Hepatocyte (in vitro differentiated cells): ENCODE measurements around the gene DNAH5. TPM values are rescaled to one million over a fixed set of nuclear protein-coding genes. Genes with fewer than 3 reads are reported as not detected.

Experiments used
- DNase-seq: peaks from one replicate; pipeline ENCODE4 v3.0.0-alpha.2; 2016; ENCODE audit warnings: low spot score
- H2AFZ ChIP-seq: fragments of 200-600 bp; sonication (generic); 2 replicates; pipeline ENCODE4 v1.6.0; 2016; ENCODE audit warnings: antibody characterized with exemption, mild to moderate bottlenecking
- H3K27ac ChIP-seq: fragments of 200-600 bp; sonication (generic); 2 replicates; pipeline ENCODE4 v1.5.1; 2016; ENCODE audit warnings: mild to moderate bottlenecking
- H3K27me3 ChIP-seq: fragments of 200-600 bp; sonication (generic); 2 replicates; pipeline ENCODE4 v1.6.1; 2016
- H3K36me3 ChIP-seq: fragments of 200-600 bp; sonication (generic); replicated peaks from 2 replicates; pipeline ENCODE4 v1.5.1; 2016; ENCODE audit warnings: low read depth; ENCODE audit not compliant: insufficient read depth
- H3K4me1 ChIP-seq: fragments of 200-600 bp; sonication (generic); 2 replicates; pipeline ENCODE4 v1.5.1; 2016; ENCODE audit warnings: mild to moderate bottlenecking, moderate library complexity; ENCODE audit not compliant: insufficient read depth
- H3K4me2 ChIP-seq: fragments of 200-600 bp; sonication (generic); 2 replicates; pipeline ENCODE4 v1.6.0; 2016
- H3K4me3 ChIP-seq: fragments of 200-600 bp; sonication (generic); 2 replicates; pipeline ENCODE4 v1.5.1; 2016; ENCODE audit warnings: mild to moderate bottlenecking
- H3K79me2 ChIP-seq: fragments of 200-600 bp; sonication (generic); 2 replicates; pipeline ENCODE4 v1.6.0; 2017; ENCODE audit warnings: mild to moderate bottlenecking
- H3K9me2 ChIP-seq: fragments of 200-600 bp; sonication (generic); replicated peaks from 2 replicates; pipeline ENCODE4 v1.6.0; 2017; ENCODE audit warnings: mild to moderate bottlenecking; ENCODE audit not compliant: insufficient read depth
- H3K9me3 ChIP-seq: fragments of 200-600 bp; sonication (generic); 2 replicates; pipeline ENCODE4 v1.5.1; 2016; ENCODE audit warnings: low read depth, mild to moderate bottlenecking
- H4K20me1 ChIP-seq: fragments of 200-600 bp; sonication (generic); 2 replicates; pipeline ENCODE4 v1.6.0; 2016; ENCODE audit warnings: mild to moderate bottlenecking; ENCODE audit not compliant: insufficient read depth, poor library complexity, severe bottlenecking
- CTCF ChIP-seq: fragments of 200-600 bp; sonication (generic); IDR thresholded peaks from 2 replicates; pipeline ENCODE4 v1.5.1; 2016; ENCODE audit warnings: antibody characterized with exemption, mild to moderate bottlenecking; ENCODE audit not compliant: poor library complexity
- EZH2 ChIP-seq: fragments of 200-600 bp; sonication (generic); IDR thresholded peaks from 2 replicates; pipeline ENCODE4 v1.6.1; 2016; ENCODE audit warnings: antibody characterized with exemption, mild to moderate bottlenecking, borderline replicate concordance
- EZH2phosphoT487 ChIP-seq: fragments of 200-600 bp; sonication (generic); IDR thresholded peaks from one replicate; pipeline ENCODE4 v1.6.1; 2018; ENCODE audit warnings: antibody characterized with exemption, mild to moderate bottlenecking, low read depth, moderate library complexity; ENCODE audit not compliant: unreplicated experiment, severe bottlenecking
- WGBS: methylation state at CpG from one replicate; pipeline ENCODE4 v1.1.6; 2016; ENCODE audit warnings: low lambda C conversion rate; ENCODE audit errors: missing lambda C conversion rate; 5-methylcytosine and 5-hydroxymethylcytosine counted together
- polyA plus RNA-seq: library from polyadenylated mRNA; unstranded; fragments of >200 nt; fragmentation: Nextera tagmentation; extraction: Ambion mirVana; gene quantifications from 2 replicates; pipeline ENCODE4 v1.2.1, GENCODE V29; 2016
- total RNA-seq: library from RNA; depleted of rRNA; stranded (reverse); fragments of >200 nt; gene quantifications from 2 replicates; pipeline ENCODE4 v1.2.3, GENCODE V29; 2014

DNAH5 gene
- total and polyA plus RNA-seq, 2 experiments from 2014 or later = 0.17 to 0.40 TPM

- no peaks in the 10 kb centered on the region for H3K9me2 ChIP-seq
Observed at GRCh38 chr5:13695076-13695712, 249.3 kb downstream of the DNAH5 start.

GRCh38 chr5:13692172-13692571 lies 252.3 kb downstream of the DNAH5 start:
- TF ChIP-seq EZH2 (no peak), CTCF (no peak), EZH2phosphoT487 (no peak)
- Histone ChIP-seq H3K4me2 (no peak overlapping the region), H3K27me3 (no peaks in the 10 kb centered on the region), H3K4me1 (no peaks in the 10 kb centered on the region), H3K36me3 (no peaks in the 10 kb centered on the region), H3K27ac (no peak overlapping the region), H3K9me2 (no peaks in the 10 kb centered on the region), H2AFZ (no peak overlapping the region), H3K4me3 (no peak overlapping the region), H3K9me3 (no peaks in the 10 kb centered on the region), H3K79me2 (no peaks in the 10 kb centered on the region), H4K20me1 (no peaks in the 10 kb centered on the region)
- DNase-seq = no peak

More at GRCh38 chr5:13695076-13695712, 249.3 kb downstream of the DNAH5 start:
- H3K79me2 ChIP-seq = no peaks in the 10 kb centered on the region
- H3K27ac ChIP-seq = peak overlapping the region; percentile 22
- no peak overlapping the region for H3K4me3 ChIP-seq
- peak overlapping the region; percentile 61 for H3K4me2 ChIP-seq
- H3K36me3 ChIP-seq = no peaks in the 10 kb centered on the region
- no peaks in the 10 kb centered on the region for H4K20me1 ChIP-seq
- H3K4me1 ChIP-seq = no peaks in the 10 kb centered on the region
- H3K27me3 ChIP-seq = no peaks in the 10 kb centered on the region
- peak overlapping the region; percentile 39 for H2AFZ ChIP-seq
- peak; percentile 36 for DNase-seq
- WGBS = 47% methylated on average over 9 of the region's 9 CpGs
- TF ChIP-seq EZH2 = no peak
- peak; percentile 7 for TF ChIP-seq CTCF
- H3K9me3 ChIP-seq = no peaks in the 10 kb centered on the region

GRCh38 chr5:13676531-13676930 lies 268.0 kb downstream of the DNAH5 start:
- Histone ChIP-seq H3K27ac (no peak overlapping the region), H3K4me3 (no peak overlapping the region), H2AFZ (no peak overlapping the region), H4K20me1 (no peaks in the 10 kb centered on the region), H3K27me3 (no peaks in the 10 kb centered on the region), H3K79me2 (no peaks in the 10 kb centered on the region), H3K4me1 (no peaks in the 10 kb centered on the region), H3K9me3 (no peaks in the 10 kb centered on the region), H3K9me2 (no peaks in the 10 kb centered on the region), H3K36me3 (no peaks in the 10 kb centered on the region), H3K4me2 (no peak overlapping the region)
- DNase-seq = no peak
- WGBS = 87% methylated on average over 4 of the region's 4 CpGs
- TF ChIP-seq EZH2phosphoT487 (no peak), CTCF (no peak), EZH2 (no peak)

- no peak overlapping the region for H3K4me3 ChIP-seq
- no peaks in the 10 kb centered on the region for H3K79me2 ChIP-seq
- TF ChIP-seq EZH2phosphoT487 (no peak), EZH2 (no peak), CTCF (no peak)
- no peak for DNase-seq
- H3K9me3 ChIP-seq = no peaks in the 10 kb centered on the region
- H3K4me2 ChIP-seq = no peak overlapping the region
- no peaks in the 10 kb centered on the region for H3K27me3 ChIP-seq
- H3K4me1 ChIP-seq = no peaks in the 10 kb centered on the region
- H3K27ac ChIP-seq = no peak overlapping the region
- no peaks in the 10 kb centered on the region for H3K9me2 ChIP-seq
- H2AFZ ChIP-seq = no peak overlapping the region
- H3K36me3 ChIP-seq = no peaks in the 10 kb centered on the region
- H4K20me1 ChIP-seq = no peaks in the 10 kb centered on the region
Observed at GRCh38 chr5:13674391-13674790, 270.1 kb downstream of the DNAH5 start.
